K562 (cell line): Measurements from ENCODE around the gene ZNF280D.

Experiments
- CGGBP1 ChIP-seq: fragments of 250-450 bp; sonication (Bioruptor Pico); IDR thresholded peaks from 2 replicates; pipeline ENCODE4 v1.9.0; 2021; ENCODE audit warnings: mild to moderate bottlenecking
- CTCF ChIP-seq, 3 experiments: IDR thresholded peaks in 2 of 3; conservative IDR thresholded peaks in 1 of 3; 2 replicates each; pipeline ENCODE4 v1.5.1; 2011 to 2012; ENCODE audit warnings: low read length in 3 of 3, mild to moderate bottlenecking in 3 of 3, control low read depth in 2 of 3, improper control_type of control experiment in 1 of 3, inconsistent platforms in 1 of 3, low read depth in 1 of 3, mixed read lengths in 1 of 3, moderate library complexity in 1 of 3; ENCODE audit not compliant: insufficient read depth in 2 of 3
- HDAC6 ChIP-seq: IDR thresholded peaks from 2 replicates; pipeline ENCODE4 v1.6.1; 2012; ENCODE audit warnings: low read depth, mild to moderate bottlenecking, control low read depth, inconsistent platforms, low read length, moderate library complexity
- JUND ChIP-seq, 2 experiments: IDR thresholded peaks; 2 replicates in 1 of 2; 3 replicates in 1 of 2; pipeline ENCODE4 v1.6.1; 2011; ENCODE audit warnings: borderline replicate concordance in 2 of 2, low read depth in 2 of 2, low read length in 2 of 2, improper control_type of control experiment in 1 of 2, missing biosample characterization in 1 of 2, missing genetic modification characterization in 1 of 2, missing genetic modification reagents in 1 of 2
- KDM1A ChIP-seq, 2 experiments: fragments of 450-650 bp; IDR thresholded peaks; 2 replicates each; pipeline ENCODE4 v1.6.1; 2016; ENCODE audit warnings: mild to moderate bottlenecking in 2 of 2
- POLR2A ChIP-seq: fragments of 450-650 bp; conservative IDR thresholded peaks from 2 replicates; pipeline ENCODE4 v1.6.1; 2016
- SREBF2 ChIP-seq: sonication (generic); formaldehyde crosslinking; IDR thresholded peaks from 2 replicates; pipeline ENCODE4 v1.4.0; 2020; ENCODE audit warnings: mild to moderate bottlenecking, missing genetic modification reagents
- SRF ChIP-seq, 2 experiments: fragments of 250-450, 450-650 bp in 1 of 2; sonication (Bioruptor Pico) in 1 of 2; sonication (generic) in 1 of 2; formaldehyde crosslinking; IDR thresholded peaks; 2 replicates each; pipeline versions ENCODE4 v1.5.0 to v1.5.1; 2020 to 2022; ENCODE audit warnings: mild to moderate bottlenecking in 1 of 2, missing genetic modification reagents in 1 of 2
- ZNF12 ChIP-seq: sonication (generic); formaldehyde crosslinking; IDR thresholded peaks from 2 replicates; pipeline ENCODE4 v1.4.0; 2020; ENCODE audit warnings: mild to moderate bottlenecking, missing genetic modification reagents
- ZNF24 ChIP-seq: fragments of 450-650 bp; IDR thresholded peaks from 2 replicates; pipeline ENCODE4 v1.6.1; 2016
- ZNF436 ChIP-seq: fragments of 250-450, 450-650 bp; sonication (Bioruptor Pico); formaldehyde crosslinking; IDR thresholded peaks from 2 replicates; pipeline ENCODE4 v1.7.0; 2020; ENCODE audit warnings: mild to moderate bottlenecking

DNA sequence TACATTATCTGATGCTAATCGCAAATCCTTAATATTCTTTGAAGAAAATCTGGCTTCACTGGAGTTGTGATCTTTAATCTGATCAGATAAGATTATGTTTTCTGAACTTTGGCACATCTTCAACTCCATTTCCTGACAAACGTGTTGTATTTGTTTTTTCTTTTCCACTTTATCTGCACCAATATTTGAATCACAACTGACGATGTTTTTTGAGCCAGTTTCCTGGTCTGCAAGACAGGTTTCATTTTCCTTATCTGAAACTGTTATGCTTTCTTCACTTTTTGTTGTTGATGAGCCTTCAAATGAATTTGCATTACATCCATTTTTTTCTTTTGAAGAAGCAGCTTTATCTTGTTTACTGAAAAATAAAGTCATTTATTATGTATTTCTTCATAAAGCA, 101.5 kb downstream of the ZNF280D start:
- no peak for TF ChIP-seq ZNF436 (CRISPR knock-in tag)
- TF ChIP-seq SREBF2 (CRISPR knock-in tag), result no peak
- no peak for TF ChIP-seq CGGBP1 (CRISPR knock-in tag)
- TF ChIP-seq CTCF (IDR thresholded peaks at IDR 0.05 in 2 of 3, conservative IDR thresholded peaks at IDR 0.05 in 1 of 3; ENCODE audit: insufficient read depth in 2 of 3, low read depth in 1 of 3, low read length in 3 of 3), result no peak
- TF ChIP-seq SRF (CRISPR knock-in tag; IDR thresholded peaks at IDR 0.05), result no peak
- no peak for TF ChIP-seq ZNF12 (CRISPR knock-in tag)
- no peak for TF ChIP-seq HDAC6
- TF ChIP-seq ZNF24, result no peak
- TF ChIP-seq JUND (IDR thresholded peaks at IDR 0.05; ENCODE audit: borderline replicate concordance, low read depth, low read length), result no peak
- no peak for TF ChIP-seq JUND (tag; IDR thresholded peaks at IDR 0.05; ENCODE audit: borderline replicate concordance, low read depth, low read length)
- TF ChIP-seq KDM1A (IDR thresholded peaks at IDR 0.05), result no peak
- no peak for TF ChIP-seq POLR2A
